ENCODE measurements around the gene CHPT1.
A peak's percentile ranks its signal among the peaks of the same experiment; 100 is the strongest.

Gene CHPT1

DNA sequence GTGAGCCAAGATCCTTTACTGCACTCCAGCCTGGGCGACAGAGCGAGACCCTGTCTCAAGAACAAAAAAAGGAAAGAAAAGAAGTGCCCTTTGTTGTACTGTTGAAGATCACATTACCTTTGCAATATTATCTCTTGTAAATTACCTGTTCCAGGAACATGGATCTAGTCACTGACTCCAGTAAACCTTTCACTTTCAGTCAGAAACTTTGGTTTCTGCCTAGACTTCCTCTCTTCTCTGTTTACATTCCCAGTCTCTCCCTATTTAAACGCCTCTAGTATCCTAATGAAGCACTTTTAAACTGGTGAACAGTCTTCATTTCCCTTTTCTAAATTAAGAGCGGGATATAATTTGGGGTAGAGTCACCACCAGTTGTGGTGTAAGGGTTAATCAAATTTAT is 12.8 kb downstream of the CHPT1 start:
- H3K27me3 ChIP-seq (ENCODE audit: insufficient read depth, low read length, poor library complexity, severe bottlenecking), result no peaks in the 10 kb centered on the region
- peaks cover 38% of the 10 kb centered on the region for H3K4me1 ChIP-seq (ENCODE audit: insufficient read depth, low read length, poor library complexity, severe bottlenecking)
- H3K4me3 ChIP-seq (ENCODE audit: low read length, poor library complexity, severe bottlenecking), result no peak overlapping the region
- TF ChIP-seq, protein P1, sequence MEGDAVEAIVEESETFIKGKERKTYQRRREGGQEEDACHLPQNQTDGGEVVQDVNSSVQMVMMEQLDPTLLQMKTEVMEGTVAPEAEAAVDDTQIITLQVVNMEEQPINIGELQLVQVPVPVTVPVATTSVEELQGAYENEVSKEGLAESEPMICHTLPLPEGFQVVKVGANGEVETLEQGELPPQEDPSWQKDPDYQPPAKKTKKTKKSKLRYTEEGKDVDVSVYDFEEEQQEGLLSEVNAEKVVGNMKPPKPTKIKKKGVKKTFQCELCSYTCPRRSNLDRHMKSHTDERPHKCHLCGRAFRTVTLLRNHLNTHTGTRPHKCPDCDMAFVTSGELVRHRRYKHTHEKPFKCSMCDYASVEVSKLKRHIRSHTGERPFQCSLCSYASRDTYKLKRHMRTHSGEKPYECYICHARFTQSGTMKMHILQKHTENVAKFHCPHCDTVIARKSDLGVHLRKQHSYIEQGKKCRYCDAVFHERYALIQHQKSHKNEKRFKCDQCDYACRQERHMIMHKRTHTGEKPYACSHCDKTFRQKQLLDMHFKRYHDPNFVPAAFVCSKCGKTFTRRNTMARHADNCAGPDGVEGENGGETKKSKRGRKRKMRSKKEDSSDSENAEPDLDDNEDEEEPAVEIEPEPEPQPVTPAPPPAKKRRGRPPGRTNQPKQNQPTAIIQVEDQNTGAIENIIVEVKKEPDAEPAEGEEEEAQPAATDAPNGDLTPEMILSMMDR (conservative IDR thresholded peaks at IDR 0.05; ENCODE audit: low read length), result no peak
- no peak for TF ChIP-seq EZH2phosphoT487 (IDR thresholded peaks at IDR 0.05; ENCODE audit: borderline replicate concordance)
- H4K20me1 ChIP-seq (ENCODE audit: insufficient read depth, low read length, poor library complexity, severe bottlenecking), result peaks cover 8% of the 10 kb centered on the region
- peak overlapping the region; percentile 52 for H3K4me2 ChIP-seq (ENCODE audit: low read depth, low read length, poor library complexity, severe bottlenecking)
- H3K9ac ChIP-seq (ENCODE audit: low read depth, low read length, poor library complexity, severe bottlenecking), result no peak overlapping the region
- no peaks in the 10 kb centered on the region for H3K9me2 ChIP-seq (replicated peaks; ENCODE audit: low read depth, low read length)
- peaks cover 79% of the 10 kb centered on the region for H3K79me2 ChIP-seq (ENCODE audit: insufficient read depth, low read length)
- H3K36me3 ChIP-seq (ENCODE audit: insufficient read depth, low read length), result no peaks in the 10 kb centered on the region
- no peak overlapping the region for H2AFZ ChIP-seq (ENCODE audit: low read length)
- no peaks in the 10 kb centered on the region for H3K9me3 ChIP-seq (ENCODE audit: insufficient read depth, low read depth, low read length)
- no peaks in the 10 kb centered on the region for H3F3A ChIP-seq (ENCODE audit: low read depth)

DNA sequence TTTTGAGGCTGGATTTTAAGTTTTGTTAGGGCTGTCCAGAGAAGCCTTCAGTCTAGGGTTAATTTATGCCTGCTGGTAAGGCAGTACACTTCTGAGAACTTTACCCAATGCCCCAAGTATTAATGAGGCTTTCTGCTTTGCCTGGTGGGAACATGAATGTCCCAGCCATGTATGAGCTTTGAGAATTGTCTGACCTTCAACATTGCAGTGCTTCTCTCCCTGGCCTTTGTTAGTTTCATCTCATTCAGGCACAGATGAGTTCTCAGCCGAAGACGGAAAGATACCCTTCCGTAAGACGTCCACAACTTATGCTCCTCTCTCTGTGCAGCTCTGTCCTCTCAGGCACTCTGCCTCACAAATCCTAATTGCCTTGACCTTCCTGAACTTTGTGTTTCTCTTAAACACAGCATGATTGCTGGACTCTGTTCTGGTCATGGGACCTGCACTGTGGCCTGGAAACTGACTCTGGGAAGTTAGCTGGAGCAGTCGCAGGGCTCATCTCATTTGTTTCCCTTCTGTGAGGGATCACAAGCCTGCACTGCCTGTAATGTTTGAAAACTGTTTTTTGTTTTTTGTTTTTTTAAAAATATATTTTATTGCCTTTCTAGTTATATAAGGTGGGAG is 15.7 kb downstream of the CHPT1 start:
- TF ChIP-seq, protein P1 (conservative IDR thresholded peaks at IDR 0.05; ENCODE audit: low read length), result no peak
- TF ChIP-seq EZH2phosphoT487 (IDR thresholded peaks at IDR 0.05; ENCODE audit: borderline replicate concordance), result no peak
- Histone ChIP-seq H3K4me2 (ENCODE audit: low read depth, low read length, poor library complexity, severe bottlenecking) (no peak overlapping the region), H3K4me3 (ENCODE audit: low read length, poor library complexity, severe bottlenecking) (no peak overlapping the region), H3K4me1 (ENCODE audit: insufficient read depth, low read length, poor library complexity, severe bottlenecking) (peaks cover 20% of the 10 kb centered on the region), H3K27me3 (ENCODE audit: insufficient read depth, low read length, poor library complexity, severe bottlenecking) (no peaks in the 10 kb centered on the region), H3F3A (ENCODE audit: low read depth) (no peaks in the 10 kb centered on the region), H4K20me1 (ENCODE audit: insufficient read depth, low read length, poor library complexity, severe bottlenecking) (peaks cover 5% of the 10 kb centered on the region), H3K9me2 (replicated peaks; ENCODE audit: low read depth, low read length) (no peaks in the 10 kb centered on the region), H3K79me2 (ENCODE audit: insufficient read depth, low read length) (peaks cover 58% of the 10 kb centered on the region), H3K9me3 (ENCODE audit: insufficient read depth, low read depth, low read length) (no peaks in the 10 kb centered on the region), H3K36me3 (ENCODE audit: insufficient read depth, low read length) (peaks cover 8% of the 10 kb centered on the region; the same call in 1 of the 2 replicates), H2AFZ (ENCODE audit: low read length) (no peak overlapping the region), H3K9ac (ENCODE audit: low read depth, low read length, poor library complexity, severe bottlenecking) (no peak overlapping the region)

DNA sequence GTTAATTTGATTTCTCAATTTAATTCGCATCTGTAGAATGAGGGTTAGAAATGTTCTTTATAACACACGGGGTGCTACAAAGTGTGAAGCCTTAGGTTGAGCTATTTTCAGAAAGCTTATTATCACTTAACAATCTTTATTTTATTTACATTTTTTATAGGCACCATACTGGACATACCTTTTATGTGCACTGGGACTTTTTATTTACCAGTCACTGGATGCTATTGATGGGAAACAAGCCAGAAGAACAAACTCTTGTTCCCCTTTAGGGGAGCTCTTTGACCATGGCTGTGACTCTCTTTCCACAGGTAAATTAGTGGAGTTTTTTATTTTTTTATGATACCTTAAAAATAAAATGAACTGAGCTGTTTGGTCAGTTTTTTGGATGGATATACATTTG is 16.5 kb downstream of the CHPT1 start:
- peaks cover 20% of the 10 kb centered on the region for H3K4me1 ChIP-seq (ENCODE audit: insufficient read depth, low read length, poor library complexity, severe bottlenecking)
- no peak overlapping the region for H2AFZ ChIP-seq (ENCODE audit: low read length)
- H3K27me3 ChIP-seq (ENCODE audit: insufficient read depth, low read length, poor library complexity, severe bottlenecking), result no peaks in the 10 kb centered on the region
- H3K9me2 ChIP-seq (replicated peaks; ENCODE audit: low read depth, low read length), result no peaks in the 10 kb centered on the region
- no peak overlapping the region for H3K4me3 ChIP-seq (ENCODE audit: low read length, poor library complexity, severe bottlenecking)
- peaks cover 10% of the 10 kb centered on the region; the same call in 1 of the 2 replicates for H3K36me3 ChIP-seq (ENCODE audit: insufficient read depth, low read length)
- H3K79me2 ChIP-seq (ENCODE audit: insufficient read depth, low read length), result peaks cover 53% of the 10 kb centered on the region
- H3K4me2 ChIP-seq (ENCODE audit: low read depth, low read length, poor library complexity, severe bottlenecking), result no peak overlapping the region
- H3K9me3 ChIP-seq (ENCODE audit: insufficient read depth, low read depth, low read length), result no peaks in the 10 kb centered on the region
- peaks cover 5% of the 10 kb centered on the region for H4K20me1 ChIP-seq (ENCODE audit: insufficient read depth, low read length, poor library complexity, severe bottlenecking)
- TF ChIP-seq EZH2phosphoT487 (IDR thresholded peaks at IDR 0.05; ENCODE audit: borderline replicate concordance), result no peak
- TF ChIP-seq, protein P1 (conservative IDR thresholded peaks at IDR 0.05; ENCODE audit: low read length), result no peak
- no peak overlapping the region for H3K9ac ChIP-seq (ENCODE audit: low read depth, low read length, poor library complexity, severe bottlenecking)
- H3F3A ChIP-seq (ENCODE audit: low read depth), result no peaks in the 10 kb centered on the region
